SK-N-SH (cell line): ENCODE measurements around the gene DAB2IP. TPM values are rescaled to one million over a fixed set of nuclear protein-coding genes. Genes with fewer than 3 reads are reported as not detected.

ENCODE experiments used
- CTCF ChIA-PET: fragments of 300-600, 350-600 bp; formaldehyde crosslinking; extraction: SDS; loops from one replicate; lab custom pipeline; 2021; lab: Yijun Ruan, JAX
- POLR2A ChIA-PET: fragments of 350-600 bp; sonication (Branson Sonifier 250); formaldehyde crosslinking; extraction: SDS; loops from one replicate; lab custom pipeline; 2020; ENCODE audit warnings: antibody characterized with exemption, inconsistent platforms; lab: Yijun Ruan, JAX
- DNase-seq: peaks from one replicate; pipeline ENCODE4 v3.0.0; 2012
- H2AFZ ChIP-seq: fragments of 200-600 bp; sonication (generic); 2 replicates; pipeline ENCODE4 v1.8.1; 2016; ENCODE audit warnings: antibody characterized with exemption, mild to moderate bottlenecking, low read depth
- H3F3A ChIP-seq: fragments of 200-600 bp; sonication (generic); replicated peaks from 2 replicates; pipeline ENCODE3; 2016; ENCODE audit warnings: antibody characterized with exemption, mild to moderate bottlenecking; ENCODE audit not compliant: insufficient read depth
- H3K27ac ChIP-seq, 2 experiments: fragments of 200-500 bp in 1 of 2; fragments of 200-600 bp in 1 of 2; sonication (Bioruptor generic) in 1 of 2; sonication (generic), shearing (Covaris generic) in 1 of 2; 2 replicates each; pipeline versions ENCODE4 v1.5.1 to v1.6.1; 2014 to 2016; ENCODE audit warnings: low read depth in 2 of 2, inconsistent platforms in 1 of 2, low read length in 1 of 2, mild to moderate bottlenecking in 1 of 2, mixed read lengths in 1 of 2
- H3K27me3 ChIP-seq: fragments of 200-600 bp; sonication (generic), shearing (Covaris generic); 2 replicates; pipeline ENCODE4 v1.6.1; 2016; ENCODE audit warnings: mixed run types; ENCODE audit not compliant: insufficient read depth
- H3K36me3 ChIP-seq, 2 experiments: fragments of 200-500 bp in 1 of 2; fragments of 200-600 bp in 1 of 2; sonication (Bioruptor generic) in 1 of 2; sonication (generic) in 1 of 2; replicated peaks in 1 of 2; 2 replicates each; pipeline versions ENCODE3 to v1.5.1; 2014 to 2016; ENCODE audit warnings: low read length in 1 of 2, mild to moderate bottlenecking in 1 of 2; ENCODE audit not compliant: insufficient read depth in 2 of 2, control insufficient read depth in 1 of 2
- H3K4me1 ChIP-seq, 2 experiments: fragments of 200-500 bp in 1 of 2; fragments of 200-600 bp in 1 of 2; sonication (Bioruptor generic) in 1 of 2; sonication (generic), shearing (Covaris generic) in 1 of 2; 2 replicates each; pipeline versions ENCODE4 v1.5.1 to v1.6.1; 2014 to 2016; ENCODE audit warnings: low read depth in 1 of 2, low read length in 1 of 2, mixed run types in 1 of 2; ENCODE audit not compliant: insufficient read depth in 2 of 2, control insufficient read depth in 1 of 2
- H3K4me2 ChIP-seq: fragments of 200-600 bp; sonication (generic), shearing (Covaris generic); 2 replicates; pipeline ENCODE4 v1.6.1; 2017; ENCODE audit warnings: mixed run types
- H3K4me3 ChIP-seq, 2 experiments: fragments of 200-500 bp in 1 of 2; fragments of 200-600 bp in 1 of 2; sonication (Bioruptor generic) in 1 of 2; sonication (generic), shearing (Covaris generic) in 1 of 2; 2 replicates each; pipeline versions ENCODE4 v1.5.1 to v1.8.1; 2014 to 2016; ENCODE audit warnings: low read depth in 2 of 2, inconsistent platforms in 1 of 2, low read length in 1 of 2, mild to moderate bottlenecking in 1 of 2, mixed read lengths in 1 of 2, moderate library complexity in 1 of 2
- H3K79me2 ChIP-seq: fragments of 200-600 bp; sonication (generic); 2 replicates; pipeline ENCODE4 v1.8.1; 2017; ENCODE audit warnings: mild to moderate bottlenecking; ENCODE audit not compliant: insufficient read depth
- H3K9ac ChIP-seq: fragments of 200-600 bp; sonication (generic); 2 replicates; pipeline ENCODE4 v1.6.1; 2017; ENCODE audit warnings: mixed run types
- H3K9me2 ChIP-seq: fragments of 200-600 bp; sonication (generic); 2 replicates; pipeline ENCODE4 v1.6.1; 2017; ENCODE audit warnings: mixed run types
- H3K9me3 ChIP-seq: fragments of 200-600 bp; sonication (generic); 2 replicates; pipeline ENCODE4 v1.6.1; 2017; ENCODE audit warnings: mixed run types, mild to moderate bottlenecking, moderate library complexity
- H4K20me1 ChIP-seq: fragments of 200-600 bp; sonication (generic); 2 replicates; pipeline ENCODE4 v1.6.1; 2017; ENCODE audit warnings: mild to moderate bottlenecking, mixed run types; ENCODE audit not compliant: insufficient read depth
- CHD2 ChIP-seq: fragments of 150-350 bp; IDR thresholded peaks from 2 replicates; pipeline ENCODE4 v1.6.1; 2018; ENCODE audit warnings: low read length; ENCODE audit not compliant: partially characterized antibody
- CTCF ChIP-seq: fragments of 200-600 bp; sonication (generic); IDR thresholded peaks from 2 replicates; pipeline ENCODE4 v1.6.1; 2017; ENCODE audit warnings: antibody characterized with exemption, mild to moderate bottlenecking, moderate library complexity
- EP300 ChIP-seq, 2 experiments: IDR thresholded peaks; 2 replicates each; pipeline versions ENCODE4 v1.4.0 to v1.6.1; 2012; ENCODE audit warnings: borderline replicate concordance in 1 of 2, low read depth in 1 of 2, low read length in 1 of 2
- FOSL2 ChIP-seq: IDR thresholded peaks from 2 replicates; pipeline ENCODE4 v1.4.0; 2012; ENCODE audit warnings: low read depth, mild to moderate bottlenecking, moderate library complexity, borderline replicate concordance
- FOXJ3 ChIP-seq: sonication (generic); formaldehyde crosslinking; IDR thresholded peaks from 2 replicates; pipeline ENCODE4 v1.5.1; 2020; ENCODE audit warnings: mild to moderate bottlenecking, missing genetic modification reagents
- GABPA ChIP-seq: IDR thresholded peaks from 2 replicates; pipeline ENCODE4 v1.4.0; 2012; ENCODE audit warnings: low read depth, mild to moderate bottlenecking
- GATA2 ChIP-seq: sonication (generic); formaldehyde crosslinking; IDR thresholded peaks from 2 replicates; pipeline ENCODE4 v1.5.0; 2020; ENCODE audit warnings: mild to moderate bottlenecking, missing genetic modification reagents
- JUND ChIP-seq: IDR thresholded peaks from 2 replicates; pipeline ENCODE4 v1.4.0; 2012
- RAD21 ChIP-seq: IDR thresholded peaks from 2 replicates; pipeline ENCODE4 v1.6.1; 2012; ENCODE audit warnings: mild to moderate bottlenecking, low read length
- RXRA ChIP-seq: IDR thresholded peaks from 2 replicates; pipeline ENCODE4 v1.4.0; 2012; ENCODE audit warnings: low read depth, mild to moderate bottlenecking, borderline replicate concordance
- SMC3 ChIP-seq: IDR thresholded peaks from 2 replicates; pipeline ENCODE4 v1.6.1; 2012; ENCODE audit warnings: low read depth, low read length, improper control_type of control experiment
- TEAD4 ChIP-seq: IDR thresholded peaks from 2 replicates; pipeline ENCODE4 v1.4.0; 2012; ENCODE audit warnings: mild to moderate bottlenecking, borderline replicate concordance; ENCODE audit not compliant: insufficient read depth
- USF1 ChIP-seq: IDR thresholded peaks from 2 replicates; pipeline ENCODE4 v1.4.0; 2012; ENCODE audit warnings: low read depth, borderline replicate concordance
- WGBS: methylation state at CpG from one replicate; pipeline ENCODE4 v1.1.6; 2017; ENCODE audit warnings: low lambda C conversion rate; 5-methylcytosine and 5-hydroxymethylcytosine counted together
- polyA plus RNA-seq, 3 experiments: library from polyadenylated mRNA; depleted of rRNA; stranded (reverse); fragments of >200 nt; gene quantifications; 2 replicates each; pipeline ENCODE4 v1.2.3, GENCODE V29; 2012
- TF ChIP-seq, protein P1 (sequence below): fragments of 150-350 bp; IDR thresholded peaks from 2 replicates; pipeline ENCODE4 v1.6.1; 2016; ENCODE audit warnings: mild to moderate bottlenecking, low read depth, low read length
- TF ChIP-seq, protein P2 (sequence below): fragments of 150-350 bp; IDR thresholded peaks from 2 replicates; pipeline ENCODE4 v1.6.1; 2017; ENCODE audit warnings: antibody characterized with exemption, low read length, low read depth, borderline replicate concordance
- TF ChIP-seq, protein P3 (sequence below): IDR thresholded peaks from 2 replicates; pipeline ENCODE4 v1.6.1; 2012; ENCODE audit warnings: mild to moderate bottlenecking, low read depth, low read length, moderate library complexity
- TF ChIP-seq, protein P4 (sequence below): IDR thresholded peaks from 2 replicates; pipeline ENCODE4; 2012

DAB2IP gene
- polyA plus RNA-seq, 1 of the 3 experiments (the other 2 are of a cell fraction): 21.4 TPM

GRCh38 chr9:121631978-121632418 lies 19.4 kb upstream of the DAB2IP start:
- H3K4me2 ChIP-seq: no peak overlapping the region
- DNase-seq: no peak
- H3F3A ChIP-seq: no peaks in the 10 kb centered on the region
- CTCF ChIA-PET: interaction anchor here (1.0 to 18.2 kb wide), 9 partner anchors 9 to 467 kb away, joined by 3 to 194 read pairs (median 6); no protein-coding TSS in a partner anchor
- no peak overlapping the region for H3K9ac ChIP-seq
- peaks cover 0 to 34% of the 10 kb centered on the region in 2 experiments; a peak in 2 of 4 replicates for H3K4me1 ChIP-seq
- TF ChIP-seq GATA2 (CRISPR knock-in tag) (no peak), CTCF (no peak), JUND (no peak), FOSL2 (no peak), USF1 (no peak), EP300 (IDR thresholded peaks at IDR 0.05; ENCODE audit: borderline replicate concordance in 1 of 2, low read depth in 1 of 2, low read length in 1 of 2) (no peak), RXRA (no peak), SMC3 (no peak), CHD2 (no peak), TEAD4 (no peak), RAD21 (no peak), FOXJ3 (CRISPR knock-in tag) (no peak), GABPA (no peak)
- TF ChIP-seq, protein P1, sequence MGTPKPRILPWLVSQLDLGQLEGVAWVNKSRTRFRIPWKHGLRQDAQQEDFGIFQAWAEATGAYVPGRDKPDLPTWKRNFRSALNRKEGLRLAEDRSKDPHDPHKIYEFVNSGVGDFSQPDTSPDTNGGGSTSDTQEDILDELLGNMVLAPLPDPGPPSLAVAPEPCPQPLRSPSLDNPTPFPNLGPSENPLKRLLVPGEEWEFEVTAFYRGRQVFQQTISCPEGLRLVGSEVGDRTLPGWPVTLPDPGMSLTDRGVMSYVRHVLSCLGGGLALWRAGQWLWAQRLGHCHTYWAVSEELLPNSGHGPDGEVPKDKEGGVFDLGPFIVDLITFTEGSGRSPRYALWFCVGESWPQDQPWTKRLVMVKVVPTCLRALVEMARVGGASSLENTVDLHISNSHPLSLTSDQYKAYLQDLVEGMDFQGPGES: no peak
- TF ChIP-seq, protein P2, sequence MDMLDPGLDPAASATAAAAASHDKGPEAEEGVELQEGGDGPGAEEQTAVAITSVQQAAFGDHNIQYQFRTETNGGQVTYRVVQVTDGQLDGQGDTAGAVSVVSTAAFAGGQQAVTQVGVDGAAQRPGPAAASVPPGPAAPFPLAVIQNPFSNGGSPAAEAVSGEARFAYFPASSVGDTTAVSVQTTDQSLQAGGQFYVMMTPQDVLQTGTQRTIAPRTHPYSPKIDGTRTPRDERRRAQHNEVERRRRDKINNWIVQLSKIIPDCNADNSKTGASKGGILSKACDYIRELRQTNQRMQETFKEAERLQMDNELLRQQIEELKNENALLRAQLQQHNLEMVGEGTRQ: no peak
- TF ChIP-seq, protein P3, sequence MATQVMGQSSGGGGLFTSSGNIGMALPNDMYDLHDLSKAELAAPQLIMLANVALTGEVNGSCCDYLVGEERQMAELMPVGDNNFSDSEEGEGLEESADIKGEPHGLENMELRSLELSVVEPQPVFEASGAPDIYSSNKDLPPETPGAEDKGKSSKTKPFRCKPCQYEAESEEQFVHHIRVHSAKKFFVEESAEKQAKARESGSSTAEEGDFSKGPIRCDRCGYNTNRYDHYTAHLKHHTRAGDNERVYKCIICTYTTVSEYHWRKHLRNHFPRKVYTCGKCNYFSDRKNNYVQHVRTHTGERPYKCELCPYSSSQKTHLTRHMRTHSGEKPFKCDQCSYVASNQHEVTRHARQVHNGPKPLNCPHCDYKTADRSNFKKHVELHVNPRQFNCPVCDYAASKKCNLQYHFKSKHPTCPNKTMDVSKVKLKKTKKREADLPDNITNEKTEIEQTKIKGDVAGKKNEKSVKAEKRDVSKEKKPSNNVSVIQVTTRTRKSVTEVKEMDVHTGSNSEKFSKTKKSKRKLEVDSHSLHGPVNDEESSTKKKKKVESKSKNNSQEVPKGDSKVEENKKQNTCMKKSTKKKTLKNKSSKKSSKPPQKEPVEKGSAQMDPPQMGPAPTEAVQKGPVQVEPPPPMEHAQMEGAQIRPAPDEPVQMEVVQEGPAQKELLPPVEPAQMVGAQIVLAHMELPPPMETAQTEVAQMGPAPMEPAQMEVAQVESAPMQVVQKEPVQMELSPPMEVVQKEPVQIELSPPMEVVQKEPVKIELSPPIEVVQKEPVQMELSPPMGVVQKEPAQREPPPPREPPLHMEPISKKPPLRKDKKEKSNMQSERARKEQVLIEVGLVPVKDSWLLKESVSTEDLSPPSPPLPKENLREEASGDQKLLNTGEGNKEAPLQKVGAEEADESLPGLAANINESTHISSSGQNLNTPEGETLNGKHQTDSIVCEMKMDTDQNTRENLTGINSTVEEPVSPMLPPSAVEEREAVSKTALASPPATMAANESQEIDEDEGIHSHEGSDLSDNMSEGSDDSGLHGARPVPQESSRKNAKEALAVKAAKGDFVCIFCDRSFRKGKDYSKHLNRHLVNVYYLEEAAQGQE: no peak
- TF ChIP-seq, protein P4, sequence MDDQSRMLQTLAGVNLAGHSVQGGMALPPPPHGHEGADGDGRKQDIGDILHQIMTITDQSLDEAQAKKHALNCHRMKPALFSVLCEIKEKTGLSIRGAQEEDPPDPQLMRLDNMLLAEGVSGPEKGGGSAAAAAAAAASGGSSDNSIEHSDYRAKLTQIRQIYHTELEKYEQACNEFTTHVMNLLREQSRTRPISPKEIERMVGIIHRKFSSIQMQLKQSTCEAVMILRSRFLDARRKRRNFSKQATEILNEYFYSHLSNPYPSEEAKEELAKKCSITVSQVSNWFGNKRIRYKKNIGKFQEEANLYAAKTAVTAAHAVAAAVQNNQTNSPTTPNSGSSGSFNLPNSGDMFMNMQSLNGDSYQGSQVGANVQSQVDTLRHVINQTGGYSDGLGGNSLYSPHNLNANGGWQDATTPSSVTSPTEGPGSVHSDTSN: no peak
- H3K9me2 ChIP-seq: no peaks in the 10 kb centered on the region
- WGBS: 92% methylated on average over 18 of the region's 18 CpGs
- no peak overlapping the region for H3K27ac ChIP-seq
- POLR2A ChIA-PET: interaction anchor here (1.0 kb wide), 1 partner anchor 9 kb away, joined by 4 read pairs; no protein-coding TSS in a partner anchor
- no peaks in the 10 kb centered on the region for H4K20me1 ChIP-seq
- H3K4me3 ChIP-seq: no peak overlapping the region
- H2AFZ ChIP-seq: no peak overlapping the region
- no peaks in the 10 kb centered on the region for H3K79me2 ChIP-seq
- no peaks in the 10 kb centered on the region for H3K27me3 ChIP-seq
- H3K9me3 ChIP-seq: no peaks in the 10 kb centered on the region
- H3K36me3 ChIP-seq: no peaks in the 10 kb centered on the region
